OCI-LY7 (cell line): Measurements from ENCODE around the gene ITLN1.

Source experiments
- CTCF ChIP-seq: fragments of 200-600 bp; sonication (generic); conservative IDR thresholded peaks from 2 replicates; pipeline ENCODE4 v1.5.1; 2014; ENCODE audit warnings: mild to moderate bottlenecking, antibody characterized with exemption, low read length, moderate library complexity, mixed read lengths
- EZH2phosphoT487 ChIP-seq: fragments of 200-600 bp; sonication (generic); IDR thresholded peaks from 2 replicates; pipeline ENCODE4 v1.6.1; 2018; ENCODE audit warnings: low read depth, borderline replicate concordance, mild to moderate bottlenecking, mixed run types, antibody characterized with exemption, low read length, moderate library complexity, mixed read lengths

GRCh38 chr1:160835751-160836150 is 49.2 kb downstream of the ITLN1 start:
- no peak for TF ChIP-seq CTCF
- no peak for TF ChIP-seq EZH2phosphoT487
